NOMO-1 treated with DMSO at 0.1 percent for 48 hours (cell line): ENCODE results near the gene EXOC8.

ENCODE experiments used
- DNase-seq: peaks from one replicate; lab custom pipeline; 2025; ENCODE audit not compliant: unreplicated experiment; lab: John Stamatoyannopoulos, UW

EXOC8 gene

GRCh38 chr1:231318015-231318355 lies 19.7 kb downstream of the EXOC8 start:
- no peak for DNase-seq

GRCh38 chr1:231317306-231318014 lies 20.2 kb downstream of the EXOC8 start:
- no peak for DNase-seq

GRCh38 chr1:231315887-231316286 lies 21.8 kb downstream of the EXOC8 start:
- peak; percentile 23 for DNase-seq

- no peak for DNase-seq
These were observed 24.0 kb downstream of the EXOC8 start for GRCh38 chr1:231313661-231314060.

GRCh38 chr1:231312432-231312788 lies 25.2 kb downstream of the EXOC8 start:
- no peak for DNase-seq

GRCh38 chr1:231311720-231312431 lies 25.8 kb downstream of the EXOC8 start:
- DNase-seq: no peak

GRCh38 chr1:231310391-231310934 lies 27.2 kb downstream of the EXOC8 start:
- DNase-seq: no peak

GRCh38 chr1:231301990-231302389 lies 35.7 kb downstream of the EXOC8 start:
- DNase-seq: no peak

- DNase-seq: no peak
These were observed 41.7 kb downstream of the EXOC8 start for GRCh38 chr1:231295938-231296337.

- no peak for DNase-seq
These were observed 51.0 kb downstream of the EXOC8 start for GRCh38 chr1:231286603-231287002.

GRCh38 chr1:231284441-231284840 lies 53.2 kb downstream of the EXOC8 start:
- DNase-seq: no peak
